Measurements from ENCODE around the gene NUDC. TPM values are rescaled to one million over a fixed set of nuclear protein-coding genes. Genes with fewer than 3 reads are reported as not detected.
A peak's percentile ranks its signal among the peaks of the same experiment; 100 is the strongest.

Gene NUDC
- total and polyA plus RNA-seq, 9 of the 15 experiments (the other 6 are each of a cell fraction or from before 2014, with no cell fraction given) = 9.8 to 234 (median 149) TPM

- H3K9me3 ChIP-seq (replicated peaks; ENCODE audit: control insufficient read depth, insufficient read depth, low read depth, low read length) = no peaks in the 10 kb centered on the region
- no peak overlapping the region for H3K27ac ChIP-seq (ENCODE audit: extremely low read depth, low read depth, low read length)
- no peaks in the 10 kb centered on the region for H3K9me1 ChIP-seq (ENCODE audit: control insufficient read depth, insufficient read depth, low read length)
- peak overlapping the region in 1 of 2 experiments; percentile 89; a peak in 2 of 4 replicates for H3K9ac ChIP-seq (ENCODE audit: insufficient read depth in 1 of 2, low read depth in 2 of 2, low read length in 2 of 2)
- H3K36me3 ChIP-seq (ENCODE audit: control insufficient read depth, insufficient read depth, low read length) = no peaks in the 10 kb centered on the region
- in situ Hi-C loops (cut with MboI) (loop anchor here (5.0 kb wide), 2 partner anchors 42 to 102 kb away; no protein-coding TSS in a partner anchor), intact Hi-C loops (cut with micrococcal nuclease) (no loop called here)
- peaks cover 9 to 28% of the 10 kb centered on the region in 2 experiments; a peak in 4 of 5 replicates for H3K27me3 ChIP-seq (ENCODE audit: control insufficient read depth in 2 of 2, insufficient read depth in 2 of 2, low read length in 2 of 2)
- H4K20me1 ChIP-seq (replicated peaks; ENCODE audit: control insufficient read depth, insufficient read depth, low read length) = no peaks in the 10 kb centered on the region; the same call in 1 of the 2 replicates
- BruUV-seq (replicated peaks) = TSS peak; percentile 68
- no peak for TF ChIP-seq KDM1A (IDR thresholded peaks at IDR 0.05)
- 0 out of 2 replicates have a peak, but pooled peaks have one; percentile 31 for TF ChIP-seq ZNF609 (CRISPR knock-in tag; IDR thresholded peaks at IDR 0.05; ENCODE audit: borderline replicate concordance)
- peak in 1 of 2 experiments; percentile 12; a peak in 1 of 4 replicates for TF ChIP-seq SIX5 (IDR thresholded peaks at IDR 0.05; ENCODE audit: borderline replicate concordance in 1 of 2, insufficient read depth in 1 of 2, low read depth in 1 of 2, low read length in 2 of 2)
- ATAC-seq (no peak), FAIRE-seq (no peak), DNase-seq (ENCODE audit: extremely low read depth in 1 of 4, low spot score in 3 of 4) (no peak)
- peaks cover 10 to 36% of the 10 kb centered on the region in 2 experiments; a peak in 4 of 5 replicates for H3K4me1 ChIP-seq (replicated peaks in 1 of 2; ENCODE audit: control insufficient read depth in 2 of 2, insufficient read depth in 2 of 2, low read length in 2 of 2)
- H2AFZ ChIP-seq (ENCODE audit: low read depth, low read length) = peak overlapping the region; percentile 81; the same call in 1 of the 2 replicates
- POLR2A ChIA-PET = interaction anchor here (0.5 to 3.0 kb wide), 7 partner anchors 9 to 40 kb away, joined by 3 to 12 read pairs (median 3); no protein-coding TSS in a partner anchor
- 51% methylated on average over 15 of the region's 15 CpGs for WGBS (ENCODE audit: insufficient coverage, low coverage, missing lambda C conversion rate)
- H3K79me2 ChIP-seq (ENCODE audit: control insufficient read depth, insufficient read depth, low read length) = no peaks in the 10 kb centered on the region
- H3K4me3 ChIP-seq = no peak overlapping the region
- H3K4me2 ChIP-seq (ENCODE audit: insufficient read depth, low read length) = 0 out of 2 replicates have a peak overlapping the region, but pooled peaks have one; percentile 54
- CTCF ChIA-PET (ENCODE audit: low intra/inter-chr PET ratio) = interaction anchor here (0.6 to 1.8 kb wide), 3 partner anchors 49 to 290 kb away, joined by 3 to 6 read pairs (median 4); no protein-coding TSS in a partner anchor
Observed at GRCh38 chr1:26994787-26995517, 73.4 kb downstream of the NUDC start.
